Uterus (tissue), 4 donors: ENCODE results near the gene ITGA2B. TPM values are rescaled to one million over a fixed set of nuclear protein-coding genes. Genes with fewer than 3 reads are reported as not detected.
"Not testable (repeated sequence)": the region's sequence is repeated elsewhere in the genome, so short reads cannot be mapped to it uniquely, and the experiment has no call there.

Source experiments
- DNase-seq, 2 donors: peaks; one replicate each; pipeline ENCODE4 v3.0.0-alpha.2; 2019 to 2020
- H3K27ac ChIP-seq, 2 donors: fragments of 200-600 bp; sonication (generic); 1 replicate in 1 of 2; 2 replicates in 1 of 2; pipeline ENCODE4 v1.5.1; 2016 to 2018
- H3K27me3 ChIP-seq, 2 donors: fragments of 200-600 bp; sonication (generic); one replicate each; pipeline ENCODE4 v1.5.1; 2018 to 2019; ENCODE audit warnings: control low read depth in 1 of 2
- H3K36me3 ChIP-seq, 2 donors: fragments of 200-600 bp; sonication (generic); one replicate each; pipeline ENCODE4 v1.5.1; 2019; ENCODE audit warnings: control low read depth in 1 of 2
- H3K4me1 ChIP-seq, 2 donors: fragments of 200-600 bp; sonication (generic); one replicate each; pipeline ENCODE4 v1.5.1; 2018 to 2019; ENCODE audit warnings: control low read depth in 1 of 2
- H3K4me3 ChIP-seq, 2 donors: fragments of 200-600 bp; sonication (generic); 1 replicate in 1 of 2; 2 replicates in 1 of 2; pipeline ENCODE4 v1.5.1; 2018 to 2019; ENCODE audit warnings: mild to moderate bottlenecking in 1 of 2
- H3K9me3 ChIP-seq, 2 donors: fragments of 200-600 bp; sonication (generic); one replicate each; pipeline ENCODE4 v1.5.1; 2019; ENCODE audit warnings: control low read depth in 1 of 2
- CTCF ChIP-seq, 4 experiments: fragments of 200-600 bp in 2 of 4; fragments of 450-650 bp in 2 of 4; sonication (generic) in 2 of 4; IDR thresholded peaks; one replicate each; pipeline ENCODE4 v1.5.1; 2016 to 2019; ENCODE audit warnings: antibody characterized with exemption in 4 of 4, mild to moderate bottlenecking in 2 of 4, moderate library complexity in 1 of 4
- POLR2A ChIP-seq, 2 donors: fragments of 450-650 bp; IDR thresholded peaks; one replicate each; pipeline ENCODE4 v1.6.1; 2016; ENCODE audit warnings: antibody characterized with exemption in 2 of 2, mild to moderate bottlenecking in 1 of 2, moderate library complexity in 1 of 2
- intact Hi-C: fragments of 100-400 bp; cut with DNase I; formaldehyde crosslinking; loops from one replicate; pipeline ENCODE4 v1.15.1; 2023; ENCODE audit warnings: low total_unique reads
- total RNA-seq, 4 donors: library from RNA; depleted of rRNA in 3 of 4; stranded (reverse); fragments of >200 nt in 3 of 4; gene quantifications; one replicate each; pipeline versions ENCODE4 v1.1.0 to v1.2.4, GENCODE V29; 2014 to 2023
- donor health status: DM: yes; HTN: yes; CAD: no.

Gene ITGA2B
- total RNA-seq, 4 donors from 2014 or later, result 7.4 to 7.7 TPM; not detected in 2

GRCh38 chr17:44376124-44376523 lies 13.3 kb downstream of the ITGA2B start:
- no peaks in the 10 kb centered on the region for H3K36me3 ChIP-seq
- peak in 1 of 2 donors; percentile 22 for DNase-seq
- TF ChIP-seq CTCF (IDR thresholded peaks at IDR 0.05), result no peak
- H3K4me1 ChIP-seq, result no peaks in the 10 kb centered on the region
- no peak overlapping the region for H3K27ac ChIP-seq
- intact Hi-C loops, result no loop called here
- no peak overlapping the region for H3K4me3 ChIP-seq
- no peaks in the 10 kb centered on the region for H3K27me3 ChIP-seq
- H3K9me3 ChIP-seq, result no peaks in the 10 kb centered on the region

- no peak for DNase-seq
- no peaks in the 10 kb centered on the region for H3K36me3 ChIP-seq
- intact Hi-C loops, result no loop called here
- no peaks in the 10 kb centered on the region for H3K27me3 ChIP-seq
- TF ChIP-seq CTCF (IDR thresholded peaks at IDR 0.05) (no peak), POLR2A (IDR thresholded peaks at IDR 0.05) (no peak)
- no peaks in the 10 kb centered on the region for H3K4me1 ChIP-seq
- H3K4me3 ChIP-seq, result no peak overlapping the region
- no peak overlapping the region for H3K27ac ChIP-seq
- H3K9me3 ChIP-seq, result no peaks in the 10 kb centered on the region
Observed at GRCh38 chr17:44375196-44376017, 14.0 kb downstream of the ITGA2B start.

GRCh38 chr17:44374306-44375195 lies 14.9 kb downstream of the ITGA2B start:
- H3K27ac ChIP-seq, result no peak overlapping the region
- H3K4me1 ChIP-seq, result no peaks in the 10 kb centered on the region
- no peaks in the 10 kb centered on the region for H3K27me3 ChIP-seq
- DNase-seq, result no peak
- no peak overlapping the region for H3K4me3 ChIP-seq
- no peak for TF ChIP-seq POLR2A (IDR thresholded peaks at IDR 0.05)
- TF ChIP-seq CTCF (IDR thresholded peaks at IDR 0.05), result no peak
- H3K36me3 ChIP-seq, result no peaks in the 10 kb centered on the region
- H3K9me3 ChIP-seq, result no peaks in the 10 kb centered on the region
- intact Hi-C loops, result no loop called here

- Histone ChIP-seq H3K4me1 (no peaks in the 10 kb centered on the region), H3K27ac (no peak overlapping the region), H3K27me3 (no peaks in the 10 kb centered on the region), H3K4me3 (no peak overlapping the region), H3K36me3 (no peaks in the 10 kb centered on the region), H3K9me3 (no peaks in the 10 kb centered on the region)
- intact Hi-C loops, result no loop called here
- TF ChIP-seq CTCF (IDR thresholded peaks at IDR 0.05), result no peak
- TF ChIP-seq POLR2A (IDR thresholded peaks at IDR 0.05), result no peak
- no peak for DNase-seq
Observed at GRCh38 chr17:44372036-44372435, 17.4 kb downstream of the ITGA2B start.

GRCh38 chr17:44369414-44370023 lies 19.9 kb downstream of the ITGA2B start:
- H3K27me3 ChIP-seq, H3K9me3 ChIP-seq, H3K36me3 ChIP-seq, H3K4me1 ChIP-seq, DNase-seq, intact Hi-C loops, H3K27ac ChIP-seq, H3K4me3 ChIP-seq: not testable (repeated sequence)

- H3K4me1 ChIP-seq, H3K36me3 ChIP-seq, H3K27ac ChIP-seq, intact Hi-C loops, H3K27me3 ChIP-seq, H3K4me3 ChIP-seq, DNase-seq, H3K9me3 ChIP-seq: not testable (repeated sequence)
Observed at GRCh38 chr17:44368391-44369243, 20.8 kb downstream of the ITGA2B start.
